NB4 (cell line): ENCODE measurements around the gene ESYT2.

Source experiments
- DNase-seq: peaks from one replicate; pipeline ENCODE4 v3.0.0; 2010; ENCODE audit warnings: low read depth
- H3K4me3 ChIP-seq: one replicate; pipeline ENCODE4 v1.5.1; 2011; ENCODE audit warnings: mild to moderate bottlenecking, low read depth, low read length, moderate library complexity
- CTCF ChIP-seq: IDR thresholded peaks from one replicate; pipeline ENCODE4 v1.5.1; 2012; ENCODE audit warnings: low read depth, low read length
- MAX ChIP-seq: IDR thresholded peaks from 2 replicates; pipeline ENCODE4 v1.6.1; 2011; ENCODE audit warnings: low read depth, low read length
- MYC ChIP-seq: IDR thresholded peaks from 2 replicates; pipeline ENCODE4 v1.6.1; 2011; ENCODE audit warnings: low read depth, low read length
- POLR2A ChIP-seq: IDR thresholded peaks from 2 replicates; pipeline ENCODE4 v1.6.1; 2011; ENCODE audit warnings: mild to moderate bottlenecking; ENCODE audit not compliant: insufficient read length; ENCODE audit errors: extremely low read depth

Gene ESYT2

GRCh38 chr7:158695726-158696452 is 133.4 kb downstream of the ESYT2 start:
- H3K4me3 ChIP-seq = no peak overlapping the region
- DNase-seq = peak; percentile 90
- TF ChIP-seq POLR2A (no peak), MYC (peak; percentile 51; the same call in 1 of the 2 replicates), CTCF (peak; percentile 80), MAX (peak; percentile 45; the same call in 1 of the 2 replicates)

- no peak overlapping the region for H3K4me3 ChIP-seq
- no peak for TF ChIP-seq POLR2A
- no peak for TF ChIP-seq MAX
- no peak for TF ChIP-seq CTCF
- no peak for TF ChIP-seq MYC
- no peak for DNase-seq
Measured at GRCh38 chr7:158695056-158695455, 134.3 kb downstream of the ESYT2 start.

- H3K4me3 ChIP-seq = no peak overlapping the region
- no peak for TF ChIP-seq MYC
- no peak for TF ChIP-seq CTCF
- no peak for TF ChIP-seq MAX
- no peak for TF ChIP-seq POLR2A
- DNase-seq = no peak
Measured at GRCh38 chr7:158694650-158695049, 134.7 kb downstream of the ESYT2 start.

GRCh38 chr7:158689488-158689887 is 139.8 kb downstream of the ESYT2 start:
- no peak for DNase-seq
- no peak for TF ChIP-seq CTCF
- no peak for TF ChIP-seq POLR2A
- TF ChIP-seq MAX = no peak
- no peak for TF ChIP-seq MYC
- no peak overlapping the region for H3K4me3 ChIP-seq

GRCh38 chr7:158687406-158687805 is 141.9 kb downstream of the ESYT2 start:
- TF ChIP-seq MYC (no peak), CTCF (no peak), POLR2A (no peak), MAX (no peak)
- H3K4me3 ChIP-seq = no peak overlapping the region
- no peak for DNase-seq

GRCh38 chr7:158685693-158686092 is 143.6 kb downstream of the ESYT2 start:
- no peak overlapping the region for H3K4me3 ChIP-seq
- TF ChIP-seq POLR2A (no peak), MAX (no peak), MYC (no peak), CTCF (no peak)
- no peak for DNase-seq
